HG02588 (cell line): Measurements from ENCODE around the gene NT5DC4.

Experiments used
- ATAC-seq: cut with Tn5 transposase; IDR thresholded peaks from one replicate; pipeline ENCODE4 v1.9.1; 2021; ENCODE audit warnings: mild to moderate bottlenecking, moderate library complexity; ENCODE audit not compliant: unreplicated experiment

NT5DC4 gene

GRCh38 chr2:112720785-112721184 lies at the start of gene NT5DC4:
Gene NT5DC4 (plus strand): TSS chr2:112721020. CDS start chr2:112721080, 60 bp downstream.
- no peak for ATAC-seq

- ATAC-seq = no peak
These were observed 49.0 kb upstream of the NT5DC4 start for GRCh38 chr2:112671801-112672200.

DNA sequence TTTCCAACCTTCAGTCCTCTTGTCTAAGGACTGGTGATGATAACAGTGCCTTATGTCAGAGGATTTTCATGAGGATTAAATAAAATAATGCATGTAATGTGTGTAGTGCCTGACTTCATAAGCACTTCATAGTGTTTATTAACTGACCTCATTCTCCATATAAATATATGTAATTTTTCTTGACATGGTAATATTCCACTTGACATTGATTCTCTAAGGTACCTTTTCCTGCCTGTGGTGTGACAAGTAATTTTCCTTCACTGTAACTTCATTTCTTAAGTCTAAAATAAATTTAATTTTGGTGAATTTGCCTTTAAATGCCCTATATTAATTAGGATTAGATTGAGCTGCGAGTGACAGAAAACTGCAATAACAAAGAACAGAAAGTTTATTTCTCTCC lies 47.8 kb upstream of the NT5DC4 start:
- no peak for ATAC-seq

GRCh38 chr2:112674229-112674628 lies 46.6 kb upstream of the NT5DC4 start:
- no peak for ATAC-seq

DNA sequence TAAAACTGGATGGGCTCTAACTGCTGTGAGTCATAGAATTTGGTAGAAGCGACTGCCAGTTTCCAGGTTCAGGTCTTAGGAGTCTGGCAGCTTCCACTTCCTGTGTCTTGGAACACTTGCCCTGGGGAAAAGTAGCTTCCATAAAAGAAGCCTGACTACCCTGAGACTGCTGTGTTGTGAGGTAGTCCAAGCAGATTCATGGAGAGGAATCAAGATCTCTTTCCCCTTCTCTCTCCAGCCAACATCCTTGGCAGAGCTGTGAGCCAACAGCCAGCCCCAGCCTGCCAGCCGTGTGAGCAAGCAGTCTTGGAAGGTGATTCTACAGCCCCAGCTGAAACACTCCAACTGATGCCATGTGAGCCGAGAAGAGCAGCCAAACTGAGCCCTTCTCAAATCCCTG lies 41.3 kb upstream of the NT5DC4 start:
- ATAC-seq = no peak

GRCh38 chr2:112680666-112681101 lies 40.1 kb upstream of the NT5DC4 start:
- no peak for ATAC-seq

DNA sequence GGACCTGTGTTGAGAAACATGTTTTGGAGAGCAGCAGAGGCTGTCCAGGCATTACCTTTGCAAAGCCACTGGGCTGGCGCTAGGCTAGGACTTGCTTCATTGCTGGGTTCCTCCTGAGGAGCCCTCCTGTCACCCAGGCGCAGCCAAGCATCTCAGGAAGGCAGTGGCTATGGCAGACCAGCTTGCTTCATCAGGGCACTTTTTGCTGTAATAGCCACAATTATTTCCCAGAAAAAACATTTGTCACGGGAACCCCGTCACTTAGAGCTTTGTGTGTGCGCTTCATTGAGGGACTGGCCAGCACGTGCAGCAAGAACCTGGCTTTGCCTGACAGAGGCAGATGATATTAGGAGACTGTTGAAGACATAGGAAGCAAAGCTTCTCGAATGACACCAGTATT lies 38.7 kb upstream of the NT5DC4 start:
- no peak for ATAC-seq

DNA sequence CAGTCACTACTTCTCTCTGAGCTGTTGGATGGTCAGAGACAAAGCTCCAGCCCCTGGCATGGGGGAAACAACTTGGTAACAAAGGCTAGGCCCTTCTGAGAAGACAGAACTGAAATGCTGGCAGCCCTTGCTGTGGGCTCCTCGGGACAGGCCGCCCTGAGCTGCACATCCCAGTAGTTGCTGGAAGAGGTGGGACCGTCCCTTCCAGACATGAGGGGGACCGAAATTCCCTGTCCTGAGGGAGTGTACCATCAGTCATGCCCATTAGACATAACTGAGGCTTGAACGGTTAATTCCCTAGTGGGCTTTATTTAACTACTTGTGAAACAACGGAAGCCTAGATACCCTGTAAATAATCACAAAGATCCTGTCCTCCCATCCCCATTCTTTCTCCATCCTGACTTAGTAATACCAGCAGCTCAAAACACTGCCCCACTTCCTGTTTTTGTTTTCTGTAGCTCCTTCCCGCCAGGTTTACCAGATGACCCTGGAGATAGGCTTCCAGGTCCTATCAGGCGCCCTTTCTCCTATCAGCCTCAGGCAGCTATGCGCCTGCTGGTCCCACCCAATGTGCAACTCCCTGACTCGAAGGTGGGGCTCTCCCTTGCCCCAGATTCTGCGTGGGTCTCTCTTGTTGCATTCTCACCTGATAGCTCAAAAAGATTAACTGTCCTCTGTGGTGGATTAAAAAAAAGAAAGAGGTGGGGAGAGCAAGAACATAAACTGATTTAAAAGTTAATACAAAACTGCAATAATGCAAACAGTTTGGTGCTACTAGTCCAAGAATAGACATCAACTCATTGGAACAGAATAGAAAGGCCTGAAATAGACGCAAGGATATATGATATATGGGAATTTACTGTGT lies 37.0 kb upstream of the NT5DC4 start:
- no peak for ATAC-seq

- no peak for ATAC-seq
These were observed 36.4 kb upstream of the NT5DC4 start for GRCh38 chr2:112684415-112684775.

DNA sequence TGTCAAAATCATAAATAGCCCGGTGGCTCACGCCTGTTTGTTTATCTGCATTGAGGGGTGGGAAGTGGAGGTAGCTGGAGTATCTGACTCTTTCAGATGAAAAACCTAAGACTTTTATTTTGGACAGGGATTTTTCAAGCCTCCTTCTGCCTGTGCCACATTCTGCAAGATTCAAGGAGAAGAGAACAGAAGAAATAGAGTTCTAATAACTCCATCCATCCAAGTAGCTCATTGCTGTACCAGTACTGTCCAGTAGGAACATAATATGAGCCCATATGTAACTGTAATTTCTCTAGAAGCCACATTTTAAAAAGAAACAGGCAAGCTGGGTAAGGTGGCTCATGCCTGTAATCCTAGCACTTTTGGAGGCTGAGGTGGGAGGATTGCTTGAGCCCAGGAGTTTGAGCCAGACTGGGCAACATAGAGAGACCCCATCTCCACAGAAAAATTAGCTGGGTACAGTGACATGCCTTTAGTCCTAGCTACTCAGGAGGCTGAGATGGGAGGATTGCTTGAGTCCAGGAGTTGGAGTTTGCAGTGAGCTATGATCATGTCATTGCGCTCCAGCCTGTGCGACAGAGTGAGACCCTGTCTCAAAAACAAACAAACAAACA lies 35.4 kb upstream of the NT5DC4 start:
- ATAC-seq = no peak

DNA sequence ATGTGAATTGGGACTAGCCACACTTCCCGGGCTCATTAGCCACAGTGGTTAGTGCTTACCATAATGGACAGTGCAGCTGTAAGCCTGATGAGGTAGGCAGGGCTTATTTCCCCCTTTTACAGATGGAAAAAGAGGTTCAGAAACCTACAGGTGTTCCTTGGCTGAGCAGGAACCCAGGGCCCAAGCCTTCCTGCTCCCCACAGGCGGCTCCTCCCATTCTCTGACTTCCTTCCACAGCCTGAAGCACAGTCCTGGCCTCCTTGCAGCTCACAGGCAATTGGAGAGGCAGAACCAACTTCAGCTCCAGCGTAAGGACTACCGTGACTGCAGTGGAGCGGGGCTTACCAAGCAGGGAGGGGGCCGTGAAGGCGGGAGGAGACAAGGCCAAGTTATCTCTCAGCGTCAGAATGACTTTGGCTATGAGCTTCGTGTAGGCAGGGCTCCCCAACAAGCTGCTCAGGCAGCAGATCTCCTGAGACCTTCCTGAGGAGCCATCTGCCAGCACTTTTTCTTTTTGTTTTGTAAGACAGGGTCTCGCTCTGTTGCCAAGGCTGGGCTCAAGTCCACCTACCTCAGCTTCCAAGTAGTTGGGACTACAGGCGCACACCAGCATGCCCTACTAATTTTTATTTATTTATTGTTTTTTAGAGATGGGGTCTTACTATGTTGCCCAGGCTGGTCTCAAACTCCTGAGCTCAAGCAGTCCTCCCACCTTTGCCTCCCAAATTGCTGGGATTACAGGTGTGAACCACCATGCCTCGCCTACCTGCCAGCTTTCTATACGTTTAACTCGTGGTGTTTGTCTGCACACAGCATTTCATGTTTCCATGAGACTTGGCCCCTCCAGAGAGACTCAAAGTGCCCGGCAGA lies 34.2 kb upstream of the NT5DC4 start:
- no peak for ATAC-seq

- no peak for ATAC-seq
These were observed 33.3 kb upstream of the NT5DC4 start for GRCh38 chr2:112687522-112687921.

- no peak for ATAC-seq
These were observed 32.5 kb upstream of the NT5DC4 start for GRCh38 chr2:112688086-112688880.

GRCh38 chr2:112690853-112691401 lies 29.9 kb upstream of the NT5DC4 start:
- no peak for ATAC-seq

DNA sequence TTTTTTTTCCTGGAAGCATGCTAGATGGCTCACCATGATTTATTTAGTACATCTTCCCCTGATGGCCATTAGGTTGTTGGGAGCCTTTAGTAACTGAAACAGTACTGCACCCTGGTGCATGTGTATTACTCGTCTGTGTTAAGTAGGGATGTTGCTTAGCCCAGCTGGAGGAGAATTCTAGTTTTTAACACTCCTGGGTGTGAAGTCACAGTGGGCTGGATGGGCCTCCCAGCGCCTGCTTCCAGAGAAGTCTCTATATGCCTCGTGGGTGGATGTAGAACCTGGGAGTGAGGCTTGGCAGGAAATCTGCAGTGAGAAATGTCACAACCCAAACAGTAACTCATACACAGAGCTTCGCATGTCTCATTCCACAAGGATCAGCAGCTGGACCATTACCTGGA lies 28.9 kb upstream of the NT5DC4 start:
- no peak for ATAC-seq

DNA sequence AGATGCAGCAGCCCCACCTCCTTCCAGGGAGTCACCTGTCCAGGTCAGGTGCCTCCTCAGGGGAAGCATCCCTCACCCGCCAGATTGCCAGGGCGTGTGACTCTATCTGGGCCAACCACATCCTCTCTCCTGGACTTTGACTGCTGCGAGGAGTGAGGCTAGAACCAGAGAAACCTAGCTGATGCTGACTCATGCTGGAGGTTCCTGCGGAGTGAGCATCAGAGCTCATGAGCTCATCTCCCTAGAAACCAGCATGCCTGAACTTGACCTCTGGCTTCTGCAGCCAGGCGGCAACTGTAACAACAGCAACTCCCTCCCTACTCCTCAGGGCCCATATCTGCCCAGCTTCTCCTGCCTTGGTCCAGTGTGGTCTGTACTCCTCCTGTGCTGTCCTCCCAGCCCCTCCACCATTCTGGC lies 28.3 kb upstream of the NT5DC4 start:
- peak; percentile 85 for ATAC-seq

- peak; percentile 3 for ATAC-seq
These were observed 27.9 kb upstream of the NT5DC4 start for GRCh38 chr2:112692918-112693317.

GRCh38 chr2:112693596-112693995 lies 27.2 kb upstream of the NT5DC4 start:
- ATAC-seq = no peak

DNA sequence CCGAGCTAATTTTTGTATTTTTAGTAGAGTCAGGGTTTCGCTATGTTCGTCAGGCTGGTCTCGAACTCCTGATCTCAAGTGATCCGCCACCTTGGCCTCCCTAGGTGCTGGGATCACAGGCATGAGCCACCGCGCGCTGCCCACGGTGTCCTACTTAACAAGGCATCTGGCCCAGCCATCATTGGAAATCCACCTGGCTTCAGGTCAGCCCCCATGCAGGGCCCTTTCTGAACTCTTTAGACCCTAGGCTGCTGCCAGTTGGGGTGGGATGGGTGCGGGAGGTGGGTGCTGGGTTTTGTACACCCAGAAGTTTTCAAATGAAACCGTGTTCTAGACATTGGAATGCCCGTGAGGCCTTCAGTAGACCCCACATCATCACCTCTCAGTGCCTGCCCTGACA lies 26.6 kb upstream of the NT5DC4 start:
- no peak for ATAC-seq

- ATAC-seq = no peak
These were observed 21.8 kb upstream of the NT5DC4 start for GRCh38 chr2:112698834-112699515.
